Measurements from ENCODE around the gene PRAME. TPM values are rescaled to one million over a fixed set of nuclear protein-coding genes. Genes with fewer than 3 reads are reported as not detected.

The PRAME gene
- total RNA-seq, 1 experiment from 2014 or later = not detected

DNA sequence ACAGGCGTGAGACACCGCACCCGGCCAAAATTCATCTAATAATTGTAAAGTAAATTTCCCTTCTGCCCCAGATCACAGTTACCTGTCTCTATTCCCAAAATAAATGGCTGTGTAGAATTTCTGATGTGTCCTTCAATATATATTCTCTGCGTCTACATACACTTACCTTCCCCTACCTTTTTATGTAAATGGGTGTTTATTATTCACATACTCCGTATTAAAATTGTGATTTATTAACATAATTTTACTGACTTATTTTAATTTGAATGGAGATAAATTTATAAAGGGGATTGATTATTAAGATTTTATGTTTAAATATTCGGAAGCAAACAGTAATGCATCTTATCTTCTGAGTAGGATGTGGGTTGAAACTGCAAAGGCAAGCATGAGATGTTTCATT, 22.6 kb downstream of the PRAME start:
- no peaks in the 10 kb centered on the region for H3K9me2 ChIP-seq (ENCODE audit: insufficient read depth)
- peaks cover 52% of the 10 kb centered on the region for H3K27me3 ChIP-seq (ENCODE audit: insufficient read depth, low read depth)
- H3K4me3 ChIP-seq = no peak overlapping the region
- no peaks in the 10 kb centered on the region for H3K4me1 ChIP-seq (replicated peaks; ENCODE audit: insufficient read depth)
- H3F3A ChIP-seq (ENCODE audit: insufficient read depth, low read depth) = no peaks in the 10 kb centered on the region
- ChIA-PET CTCF (no interaction called here), POLR2A (ENCODE audit: unreplicated experiment) (no interaction called here)
- H3K36me3 ChIP-seq (ENCODE audit: low read depth) = no peaks in the 10 kb centered on the region
- H4K20me1 ChIP-seq (ENCODE audit: insufficient read depth) = no peaks in the 10 kb centered on the region
- no peaks in the 10 kb centered on the region for H3K9me3 ChIP-seq (ENCODE audit: insufficient read depth, low read depth)
- no peak overlapping the region for H2AFZ ChIP-seq
- H3K27ac ChIP-seq = no peak overlapping the region
- no peak for TF ChIP-seq EZH2 (IDR thresholded peaks at IDR 0.05; ENCODE audit: low read depth)
- TF ChIP-seq, protein P1, sequence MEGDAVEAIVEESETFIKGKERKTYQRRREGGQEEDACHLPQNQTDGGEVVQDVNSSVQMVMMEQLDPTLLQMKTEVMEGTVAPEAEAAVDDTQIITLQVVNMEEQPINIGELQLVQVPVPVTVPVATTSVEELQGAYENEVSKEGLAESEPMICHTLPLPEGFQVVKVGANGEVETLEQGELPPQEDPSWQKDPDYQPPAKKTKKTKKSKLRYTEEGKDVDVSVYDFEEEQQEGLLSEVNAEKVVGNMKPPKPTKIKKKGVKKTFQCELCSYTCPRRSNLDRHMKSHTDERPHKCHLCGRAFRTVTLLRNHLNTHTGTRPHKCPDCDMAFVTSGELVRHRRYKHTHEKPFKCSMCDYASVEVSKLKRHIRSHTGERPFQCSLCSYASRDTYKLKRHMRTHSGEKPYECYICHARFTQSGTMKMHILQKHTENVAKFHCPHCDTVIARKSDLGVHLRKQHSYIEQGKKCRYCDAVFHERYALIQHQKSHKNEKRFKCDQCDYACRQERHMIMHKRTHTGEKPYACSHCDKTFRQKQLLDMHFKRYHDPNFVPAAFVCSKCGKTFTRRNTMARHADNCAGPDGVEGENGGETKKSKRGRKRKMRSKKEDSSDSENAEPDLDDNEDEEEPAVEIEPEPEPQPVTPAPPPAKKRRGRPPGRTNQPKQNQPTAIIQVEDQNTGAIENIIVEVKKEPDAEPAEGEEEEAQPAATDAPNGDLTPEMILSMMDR (conservative IDR thresholded peaks at IDR 0.05) = no peak
- intact Hi-C loops (cut with micrococcal nuclease; ENCODE audit: unreplicated experiment) = no loop called here
- no peaks in the 10 kb centered on the region for H3K79me2 ChIP-seq (ENCODE audit: low read depth)
- H3K4me2 ChIP-seq = no peak overlapping the region
- no peak for DNase-seq
- no TSS peak for BruUV-seq (replicated peaks)

DNA sequence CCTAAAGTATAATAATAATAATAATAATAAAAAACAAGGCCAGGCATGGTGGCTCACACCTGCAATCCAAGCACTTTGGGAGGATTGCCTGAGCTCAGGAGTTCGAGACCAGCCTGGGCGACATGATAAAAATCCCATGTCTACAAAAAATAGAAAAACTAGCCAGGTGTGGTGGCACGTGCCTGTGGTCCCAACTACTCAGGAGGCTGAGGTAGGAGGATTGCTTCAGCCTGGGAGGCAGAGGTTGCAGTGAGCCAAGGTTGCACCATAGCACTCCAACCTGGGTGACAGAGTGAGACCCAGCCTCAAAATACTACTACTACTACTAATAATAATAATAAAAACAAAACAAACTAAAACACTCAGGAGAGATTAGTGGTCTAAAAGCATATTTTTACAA, 23.4 kb downstream of the PRAME start:
- CTCF ChIA-PET = no interaction called here
- no TSS peak for BruUV-seq (replicated peaks)
- H3K9me2 ChIP-seq (ENCODE audit: insufficient read depth) = no peaks in the 10 kb centered on the region

DNA sequence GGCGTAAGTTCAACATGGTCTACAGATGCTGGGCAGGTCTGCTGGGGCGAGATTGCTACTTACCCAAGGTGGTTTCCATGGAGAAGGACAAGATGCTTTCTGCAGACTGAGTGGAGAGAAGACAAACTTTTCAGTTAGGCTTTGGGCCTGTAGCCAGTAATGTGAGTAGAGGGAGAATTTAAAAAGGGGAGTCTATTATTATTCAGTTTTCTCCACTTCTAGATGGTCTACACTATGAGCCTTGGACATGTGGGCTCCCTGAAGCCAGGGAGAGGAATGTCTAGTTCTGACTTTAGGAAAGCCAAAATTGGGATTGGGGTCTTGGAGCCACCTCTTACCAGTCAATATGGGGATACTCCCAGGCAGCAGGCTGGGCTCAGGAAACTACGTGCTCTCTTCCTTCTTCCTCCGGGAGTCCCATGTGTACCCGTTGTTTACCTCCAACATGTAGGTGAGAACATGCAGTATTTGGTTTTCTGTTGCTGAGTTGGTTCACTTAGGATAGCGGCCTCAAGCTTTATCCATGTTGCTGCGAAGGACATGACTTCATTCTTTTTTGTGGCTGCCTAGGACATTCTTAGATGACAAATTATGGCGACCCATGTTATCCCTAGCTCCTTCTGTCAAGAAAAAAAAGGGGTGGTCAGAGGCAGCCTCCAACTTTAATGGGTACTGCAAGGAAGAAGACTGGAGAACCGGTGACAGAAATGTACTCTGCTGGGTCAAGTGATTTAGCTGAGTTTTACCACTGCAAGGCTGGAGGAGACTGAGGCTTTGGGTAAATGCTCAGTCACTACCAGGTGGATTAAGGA, 24.3 kb downstream of the PRAME start:
- no peak for DNase-seq
- Histone ChIP-seq H3K4me3 (no peak overlapping the region), H3K9me3 (ENCODE audit: insufficient read depth, low read depth) (no peaks in the 10 kb centered on the region), H3K79me2 (ENCODE audit: low read depth) (no peaks in the 10 kb centered on the region), H3F3A (ENCODE audit: insufficient read depth, low read depth) (no peaks in the 10 kb centered on the region), H3K27ac (no peak overlapping the region), H3K36me3 (ENCODE audit: low read depth) (no peaks in the 10 kb centered on the region), H3K4me1 (replicated peaks; ENCODE audit: insufficient read depth) (no peaks in the 10 kb centered on the region), H3K9me2 (ENCODE audit: insufficient read depth) (no peaks in the 10 kb centered on the region), H3K4me2 (no peak overlapping the region), H3K27me3 (ENCODE audit: insufficient read depth, low read depth) (peaks cover 38% of the 10 kb centered on the region), H2AFZ (no peak overlapping the region), H4K20me1 (ENCODE audit: insufficient read depth) (no peaks in the 10 kb centered on the region)
- TF ChIP-seq EZH2 (IDR thresholded peaks at IDR 0.05; ENCODE audit: low read depth) = no peak
- TF ChIP-seq, protein P1 (conservative IDR thresholded peaks at IDR 0.05) = no peak
- ChIA-PET CTCF (no interaction called here), POLR2A (ENCODE audit: unreplicated experiment) (no interaction called here)
- intact Hi-C loops (cut with micrococcal nuclease; ENCODE audit: unreplicated experiment) = no loop called here
- no TSS peak for BruUV-seq (replicated peaks)

More for the DNA sequence above, 23.4 kb downstream of the PRAME start:
- Histone ChIP-seq H3K79me2 (ENCODE audit: low read depth) (no peaks in the 10 kb centered on the region), H3F3A (ENCODE audit: insufficient read depth, low read depth) (no peaks in the 10 kb centered on the region), H4K20me1 (ENCODE audit: insufficient read depth) (no peaks in the 10 kb centered on the region), H3K4me2 (no peak overlapping the region), H3K27me3 (ENCODE audit: insufficient read depth, low read depth) (peaks cover 47% of the 10 kb centered on the region), H3K4me1 (replicated peaks; ENCODE audit: insufficient read depth) (no peaks in the 10 kb centered on the region), H2AFZ (no peak overlapping the region), H3K9me3 (ENCODE audit: insufficient read depth, low read depth) (no peaks in the 10 kb centered on the region), H3K4me3 (no peak overlapping the region), H3K36me3 (ENCODE audit: low read depth) (no peaks in the 10 kb centered on the region), H3K27ac (no peak overlapping the region)
- TF ChIP-seq, protein P1 (conservative IDR thresholded peaks at IDR 0.05) = no peak
- no peak for TF ChIP-seq EZH2 (IDR thresholded peaks at IDR 0.05; ENCODE audit: low read depth)
- DNase-seq = no peak
- intact Hi-C loops (cut with micrococcal nuclease; ENCODE audit: unreplicated experiment) = no loop called here
- POLR2A ChIA-PET (ENCODE audit: unreplicated experiment) = no interaction called here
